IMR-90 (cell line): ENCODE measurements around the gene DCUN1D3. TPM values are rescaled to one million over a fixed set of nuclear protein-coding genes. Genes with fewer than 3 reads are reported as not detected.
A peak's percentile ranks its signal among the peaks of the same experiment; 100 is the strongest.

Experiments
- ATAC-seq: fragments of 200-7000 bp; cut with Tn5 transposase; 2 replicates; pipeline ENCODE4 v1.9.1; 2020; ENCODE audit warnings: low read depth, mild to moderate bottlenecking, moderate library complexity
- BruUV-seq: library from RNA; stranded (reverse); fragments of 400-500 nt; replicated peaks from 2 replicates; lab custom pipeline; 2021; lab: Mats Ljungman, UMichigan
- CTCF ChIA-PET: fragments of 300-600 bp; formaldehyde crosslinking; extraction: SDS; loops from one replicate; lab custom pipeline; 2021; ENCODE audit warnings: antibody characterized with exemption; lab: Yijun Ruan, JAX
- POLR2A ChIA-PET: fragments of 300-600 bp; sonication (Branson Sonifier 250); formaldehyde crosslinking; loops from one replicate; lab custom pipeline; 2022; ENCODE audit warnings: antibody characterized with exemption; ENCODE audit not compliant: unreplicated experiment; lab: Charles Lee
- DNase-seq: peaks from one replicate; pipeline ENCODE4 v3.0.0; 2013
- H2AFZ ChIP-seq: replicated peaks from 2 replicates; pipeline ENCODE3; 2013; ENCODE audit warnings: low read length, mild to moderate bottlenecking; ENCODE audit not compliant: poor library complexity
- H2AK5ac ChIP-seq: 2 replicates; pipeline ENCODE4 v1.6.1; 2013; ENCODE audit warnings: low read depth, low read length, inconsistent platforms
- H2AK9ac ChIP-seq: replicated peaks from 2 replicates; pipeline ENCODE3; 2013; ENCODE audit warnings: mild to moderate bottlenecking, low read depth, low read length, moderate library complexity; ENCODE audit not compliant: poor library complexity
- H2BK120ac ChIP-seq: 2 replicates; pipeline ENCODE4 v1.6.1; 2013; ENCODE audit warnings: low read depth, low read length, inconsistent platforms
- H2BK15ac ChIP-seq: 3 replicates; pipeline ENCODE4 v1.6.1; 2013; ENCODE audit warnings: low read depth, low read length, inconsistent platforms
- H2BK20ac ChIP-seq: 2 replicates; pipeline ENCODE4 v1.6.1; 2013; ENCODE audit warnings: low read depth, mild to moderate bottlenecking, inconsistent platforms, low read length, moderate library complexity
- H2BK5ac ChIP-seq: 2 replicates; pipeline ENCODE4 v1.6.1; 2013; ENCODE audit warnings: mild to moderate bottlenecking, low read depth, low read length, inconsistent platforms; ENCODE audit not compliant: poor library complexity, severe bottlenecking
- H3K14ac ChIP-seq: replicated peaks from 2 replicates; pipeline ENCODE4 v1.6.1; 2013; ENCODE audit warnings: low read depth, low read length, inconsistent platforms
- H3K18ac ChIP-seq: 2 replicates; pipeline ENCODE4 v1.6.1; 2013; ENCODE audit warnings: low read depth, low read length, control low read depth
- H3K23ac ChIP-seq: 2 replicates; pipeline ENCODE4 v1.6.1; 2013; ENCODE audit warnings: low read depth, low read length, inconsistent platforms
- H3K27ac ChIP-seq: 2 replicates; pipeline ENCODE4 v1.5.1; 2013; ENCODE audit warnings: mild to moderate bottlenecking, control low read depth, low read length; ENCODE audit not compliant: insufficient read depth
- H3K27me3 ChIP-seq: 2 replicates; pipeline ENCODE4 v1.6.1; 2013; ENCODE audit warnings: low read length; ENCODE audit not compliant: control insufficient read depth, insufficient read depth
- H3K36me3 ChIP-seq: 2 replicates; pipeline ENCODE4 v1.6.1; 2013; ENCODE audit warnings: low read length, mixed read lengths; ENCODE audit not compliant: control insufficient read depth, insufficient read depth
- H3K4ac ChIP-seq: 2 replicates; pipeline ENCODE4 v1.6.1; 2013; ENCODE audit warnings: low read depth, low read length, inconsistent platforms
- H3K4me1 ChIP-seq: 2 replicates; pipeline ENCODE4 v1.6.1; 2013; ENCODE audit warnings: low read length, mixed read lengths; ENCODE audit not compliant: control insufficient read depth, insufficient read depth
- H3K4me2 ChIP-seq: 2 replicates; pipeline ENCODE4 v1.6.1; 2013; ENCODE audit warnings: low read depth, mild to moderate bottlenecking, control low read depth, low read length, moderate library complexity
- H3K4me3 ChIP-seq: 2 replicates; pipeline ENCODE4 v1.5.1; 2013; ENCODE audit warnings: low read depth, mild to moderate bottlenecking, control low read depth, low read length, moderate library complexity; ENCODE audit not compliant: insufficient read depth
- H3K56ac ChIP-seq: 2 replicates; pipeline ENCODE4 v1.6.1; 2013; ENCODE audit warnings: low read length, inconsistent platforms; ENCODE audit not compliant: insufficient read depth; ENCODE audit errors: extremely low read depth
- H3K79me1 ChIP-seq, 2 experiments: 2 replicates each; pipeline ENCODE4 v1.6.1; 2013; ENCODE audit warnings: low read length in 2 of 2, inconsistent platforms in 1 of 2, low read depth in 1 of 2
- H3K9ac ChIP-seq: 2 replicates; pipeline ENCODE4 v1.6.1; 2013; ENCODE audit warnings: low read depth, low read length, control low read depth
- H3K9me1 ChIP-seq: 2 replicates; pipeline ENCODE4 v1.6.1; 2013; ENCODE audit warnings: low read length, inconsistent platforms; ENCODE audit not compliant: insufficient read depth
- H3K9me3 ChIP-seq: 2 replicates; pipeline ENCODE4 v1.6.1; 2013; ENCODE audit warnings: low read length; ENCODE audit not compliant: control insufficient read depth, insufficient read depth
- H4K20me1 ChIP-seq: 2 replicates; pipeline ENCODE4 v1.6.1; 2013; ENCODE audit warnings: low read length, inconsistent platforms; ENCODE audit not compliant: insufficient read depth
- H4K5ac ChIP-seq: 2 replicates; pipeline ENCODE4 v1.6.1; 2013; ENCODE audit warnings: mild to moderate bottlenecking, low read depth, low read length, control low read depth
- H4K8ac ChIP-seq, 2 experiments: 2 replicates each; pipeline ENCODE4 v1.6.1; 2013; ENCODE audit warnings: low read depth in 2 of 2, low read length in 2 of 2, control low read depth in 1 of 2, inconsistent platforms in 1 of 2
- H4K91ac ChIP-seq: 2 replicates; pipeline ENCODE4 v1.6.1; 2013; ENCODE audit warnings: low read depth, low read length, inconsistent platforms; ENCODE audit not compliant: insufficient read depth
- CEBPB ChIP-seq: IDR thresholded peaks from 2 replicates; pipeline ENCODE4 v1.6.1; 2012; ENCODE audit warnings: low read depth, low read length, improper control_type of control experiment
- CTCF ChIP-seq: conservative IDR thresholded peaks from 2 replicates; pipeline ENCODE4 v1.5.1; 2012; ENCODE audit warnings: mild to moderate bottlenecking, low read depth, low read length, improper control_type of control experiment
- FOS ChIP-seq: fragments of 150-350 bp; IDR thresholded peaks from 2 replicates; pipeline ENCODE4 v1.6.1; 2016; ENCODE audit warnings: low read depth, low read length
- MAFK ChIP-seq: IDR thresholded peaks from 2 replicates; pipeline ENCODE4 v1.6.1; 2012; ENCODE audit warnings: low read depth, low read length, improper control_type of control experiment
- MAZ ChIP-seq: IDR thresholded peaks from 2 replicates; pipeline ENCODE4 v1.6.1; 2012; ENCODE audit warnings: low read depth, mild to moderate bottlenecking, low read length, improper control_type of control experiment, moderate library complexity, borderline replicate concordance
- NFE2L2 ChIP-seq: fragments of 150-350 bp; IDR thresholded peaks from 2 replicates; pipeline ENCODE4 v1.6.1; 2016; ENCODE audit warnings: low read depth, mild to moderate bottlenecking, low read length
- POLR2A ChIP-seq: IDR thresholded peaks from 2 replicates; pipeline ENCODE4 v1.6.1; 2012; ENCODE audit warnings: mild to moderate bottlenecking, low read depth, low read length
- SMC3 ChIP-seq: fragments of 150-350 bp; IDR thresholded peaks from 2 replicates; pipeline ENCODE4 v1.6.1; 2016; ENCODE audit warnings: low read depth, mild to moderate bottlenecking, antibody characterized with exemption, low read length, moderate library complexity
- USF2 ChIP-seq: fragments of 150-350 bp; IDR thresholded peaks from 2 replicates; pipeline ENCODE4 v1.6.1; 2017; ENCODE audit warnings: mild to moderate bottlenecking, antibody characterized with exemption, low read length, low read depth
- WGBS, 2 experiments: methylation state at CpG; one replicate each; pipeline versions ENCODE4 v1.1.5 to v1.1.7; 2013; ENCODE audit warnings: missing lambda C conversion rate in 2 of 2; ENCODE audit not compliant: insufficient read length in 1 of 2; ENCODE audit errors: extremely low coverage in 2 of 2; 5-methylcytosine and 5-hydroxymethylcytosine counted together
- dilution Hi-C: fragments of 300-500 bp; cut with HindIII; formaldehyde crosslinking; loops from one replicate; pipeline ENCODE4 v1.14.3; 2018; ENCODE audit warnings: low sequenced_read_pairs; ENCODE audit not compliant: unreplicated experiment
- in situ Hi-C: fragments of 300-500 bp; cut with MboI; formaldehyde crosslinking; loops from 3 replicates; pipeline ENCODE4 v1.14.3; 2019; ENCODE audit warnings: low sequenced_read_pairs, inconsistent platforms, mixed read lengths
- intact Hi-C: fragments of 100-400 bp; cut with micrococcal nuclease; formaldehyde crosslinking; loops from 2 replicates; pipeline ENCODE4 v1.10.0; 2022
- polyA plus RNA-seq, 3 experiments: library from polyadenylated mRNA; depleted of rRNA; stranded (reverse); fragments of >200 nt; gene quantifications; 2 replicates each; pipeline ENCODE4 v1.2.3, GENCODE V29; 2012; ENCODE audit warnings: low replicate concordance in 1 of 3
- total RNA-seq: library from RNA; depleted of rRNA; stranded (reverse); fragments of >200 nt; gene quantifications from 2 replicates; pipeline ENCODE4 v1.2.3, GENCODE V29; 2012

Gene DCUN1D3
- total and polyA plus RNA-seq, 2 of the 4 experiments (the other 2 are of a cell fraction): 8.1 to 42.3 TPM

- POLR2A ChIA-PET: interaction anchor here (0.5 to 0.6 kb wide), 2 partner anchors 49 to 1087 kb away, joined by 3 to 9 read pairs; partner anchors contain the start of genes DCUN1D3 and LYRM1
- DNase-seq (peak; percentile 18), ATAC-seq (no peak)
- H4K5ac ChIP-seq: peak overlapping the region; percentile 41
- H3K27me3 ChIP-seq: no peaks in the 10 kb centered on the region
- peak overlapping the region; percentile 8; the same call in 1 of the 2 replicates for H3K18ac ChIP-seq
- H3K27ac ChIP-seq: peak overlapping the region; percentile 57; the same call in 1 of the 2 replicates
- peaks cover 13% of the 10 kb centered on the region for H3K4me1 ChIP-seq
- H2BK120ac ChIP-seq: peak overlapping the region; percentile 53
- peak overlapping the region; percentile 16; the same call in 1 of the 2 replicates for H4K91ac ChIP-seq
- peaks cover 12% of the 10 kb centered on the region for H3K36me3 ChIP-seq
- in situ Hi-C loops: loop anchor here (5.0 kb wide), 3 partner anchors 236 to 446 kb away; partner anchors contain the start of gene LDAF1
- peak overlapping the region; percentile 76 for H3K4ac ChIP-seq
- no peak overlapping the region for H3K4me2 ChIP-seq
- H2BK15ac ChIP-seq: peak overlapping the region; percentile 69; the same call in 2 of the 3 replicates
- dilution Hi-C loops: no loop called here
- peak overlapping the region; percentile 38 for H2AK9ac ChIP-seq
- H2AK5ac ChIP-seq: peak overlapping the region; percentile 74
- no peaks in the 10 kb centered on the region for H4K20me1 ChIP-seq
- peaks cover 5% of the 10 kb centered on the region for H3K9me1 ChIP-seq
- H4K8ac ChIP-seq: peak overlapping the region in 1 of 2 experiments; percentile 77; a peak in 2 of 4 replicates
- H3K14ac ChIP-seq: peak overlapping the region; percentile 51; the same call in 1 of the 2 replicates
- H3K79me1 ChIP-seq: peaks cover 19 to 33% of the 10 kb centered on the region in 2 experiments; a peak in 3 of 4 replicates
- H3K9ac ChIP-seq: peak overlapping the region; percentile 31; the same call in 1 of the 2 replicates
- no peak overlapping the region for H2AFZ ChIP-seq
- peak overlapping the region; percentile 86 for H2BK20ac ChIP-seq
- 0 out of 2 replicates have a peak overlapping the region, but pooled peaks have one; percentile 11 for H3K23ac ChIP-seq
- BruUV-seq: no TSS peak
- H3K4me3 ChIP-seq: no peak overlapping the region
- no peak overlapping the region for H3K56ac ChIP-seq
- peak overlapping the region; percentile 78 for H2BK5ac ChIP-seq
- no peaks in the 10 kb centered on the region for H3K9me3 ChIP-seq
- 100% methylated on average over 1 of the region's 3 CpGs; no CpG with 5 or more reads in 1 of the 2 experiments for WGBS, 2 experiments
- intact Hi-C loops: loop anchor here (1.0 to 5.0 kb wide), 10 partner anchors 44 to 449 kb away; partner anchors contain the start of genes CRYM, DCUN1D3, ERI2 and LYRM1
- TF ChIP-seq FOS: no peak
- TF ChIP-seq MAFK: no peak
- no peak for TF ChIP-seq MAZ
- TF ChIP-seq CEBPB: no peak
- TF ChIP-seq CTCF: no peak
- TF ChIP-seq NFE2L2: no peak
- TF ChIP-seq USF2: no peak
- TF ChIP-seq SMC3: no peak
- no peak for TF ChIP-seq POLR2A
- CTCF ChIA-PET: interaction anchor here (0.6 to 1.7 kb wide), 10 partner anchors 48 to 338 kb away, joined by 3 to 7 read pairs (median 4); no protein-coding TSS in a partner anchor
Observed at GRCh38 chr16:20850981-20851380, 49.2 kb downstream of the DCUN1D3 start.
